HFF-Myc (cell line): Measurements from ENCODE around the gene ITSN1.

Source experiments
- DNase-seq: peaks from one replicate; pipeline ENCODE4 v3.0.0-alpha.2; 2011; ENCODE audit warnings: low read depth; ENCODE audit errors: extremely low read depth
- H3K4me3 ChIP-seq: replicated peaks from 2 replicates; pipeline ENCODE4 v1.5.1; 2011; ENCODE audit warnings: low read depth, mild to moderate bottlenecking, control low read depth, low read length
- CTCF ChIP-seq: IDR thresholded peaks from 2 replicates; pipeline ENCODE4 v1.5.1; 2012; ENCODE audit warnings: mild to moderate bottlenecking, low read depth, low read length, control low read depth; ENCODE audit errors: missing control alignments

Gene ITSN1

GRCh38 chr21:33898586-33898985 lies 256.3 kb downstream of the ITSN1 start:
- TF ChIP-seq CTCF = no peak
- no peak for DNase-seq
- H3K4me3 ChIP-seq = no peak overlapping the region

- no peak overlapping the region for H3K4me3 ChIP-seq
- no peak for DNase-seq
- TF ChIP-seq CTCF = no peak
Measured at GRCh38 chr21:33899199-33899598, 256.9 kb downstream of the ITSN1 start.

GRCh38 chr21:33901412-33902288 lies 259.3 kb downstream of the ITSN1 start:
- H3K4me3 ChIP-seq = no peak overlapping the region
- peak; percentile 59 for TF ChIP-seq CTCF
- DNase-seq = peak; percentile 45

- DNase-seq = no peak
- no peak for TF ChIP-seq CTCF
- no peak overlapping the region for H3K4me3 ChIP-seq
Measured at GRCh38 chr21:33902349-33902748, 260.0 kb downstream of the ITSN1 start.

GRCh38 chr21:33904041-33904440 lies 261.7 kb downstream of the ITSN1 start:
- no peak overlapping the region for H3K4me3 ChIP-seq
- no peak for TF ChIP-seq CTCF
- DNase-seq = no peak

GRCh38 chr21:33908760-33909159 lies 266.5 kb downstream of the ITSN1 start:
- TF ChIP-seq CTCF = no peak
- DNase-seq = no peak
- H3K4me3 ChIP-seq = no peak overlapping the region
